WTC11 (cell line): ENCODE results near the gene NHLH2. TPM values are rescaled to one million over a fixed set of nuclear protein-coding genes. Genes with fewer than 3 reads are reported as not detected.
A peak's percentile ranks its signal among the peaks of the same experiment; 100 is the strongest.

Source experiments
- ATAC-seq: fragments of 200-7000 bp; cut with Tn5 transposase; 2 replicates; pipeline ENCODE4 v1.10.0; 2021; ENCODE audit warnings: mild to moderate bottlenecking, moderate library complexity
- CTCF ChIA-PET: fragments of 300-600 bp; sonication (Branson Sonifier 250); formaldehyde crosslinking; loops from one replicate; lab custom pipeline; 2021; ENCODE audit warnings: antibody characterized with exemption; lab: Charles Lee
- POLR2A ChIA-PET: fragments of 350-600 bp; sonication (Branson Sonifier 250); formaldehyde crosslinking; loops from one replicate; lab custom pipeline; 2021; ENCODE audit warnings: antibody characterized with exemption; lab: Charles Lee
- DNase-seq: peaks from one replicate; pipeline ENCODE4 v3.0.0; 2021; ENCODE audit warnings: low spot score
- H3K27ac Mint-ChIP-seq: 2 replicates; pipeline ENCODE4 v1.8.0; 2021; ENCODE audit warnings: mixed read lengths
- H3K27me3 Mint-ChIP-seq: 2 replicates; pipeline ENCODE4 v1.8.0; 2021; ENCODE audit warnings: low read depth, mild to moderate bottlenecking, moderate library complexity, mixed read lengths
- H3K36me3 Mint-ChIP-seq: 2 replicates; pipeline ENCODE4 v1.8.0; 2021; ENCODE audit warnings: mixed read lengths
- H3K4me1 Mint-ChIP-seq: 2 replicates; pipeline ENCODE4 v1.8.0; 2022; ENCODE audit warnings: mixed read lengths
- H3K4me3 Mint-ChIP-seq: 2 replicates; pipeline ENCODE4 v1.8.0; 2021; ENCODE audit warnings: mild to moderate bottlenecking, moderate library complexity, mixed read lengths
- H3K9me3 Mint-ChIP-seq: 2 replicates; pipeline ENCODE4 v1.8.0; 2021; ENCODE audit warnings: mixed read lengths
- AR ChIP-seq: fragments of 250-450 bp; sonication (Bioruptor Pico); IDR thresholded peaks from 2 replicates; pipeline ENCODE4 v1.9.0; 2021; ENCODE audit warnings: mild to moderate bottlenecking
- ARID4B ChIP-seq: sonication (generic); formaldehyde crosslinking; IDR thresholded peaks from 2 replicates; pipeline ENCODE4 v1.8.0; 2023; ENCODE audit warnings: missing genetic modification reagents, mild to moderate bottlenecking, borderline replicate concordance
- E2F4 ChIP-seq: sonication (generic); formaldehyde crosslinking; IDR thresholded peaks from 2 replicates; pipeline ENCODE4 v1.8.1; 2022; ENCODE audit warnings: low read depth, mild to moderate bottlenecking, moderate library complexity, missing genetic modification reagents, borderline replicate concordance
- ETV6 ChIP-seq: sonication (generic); formaldehyde crosslinking; IDR thresholded peaks from 2 replicates; pipeline ENCODE4 v1.8.1; 2022; ENCODE audit warnings: mild to moderate bottlenecking, missing genetic modification reagents
- FOXP1 ChIP-seq: sonication (generic); formaldehyde crosslinking; IDR thresholded peaks from 2 replicates; pipeline ENCODE4 v1.8.0; 2022; ENCODE audit warnings: missing genetic modification reagents, mild to moderate bottlenecking, moderate library complexity, borderline replicate concordance
- GRHL2 ChIP-seq: fragments of 250-450 bp; sonication (Bioruptor Pico); IDR thresholded peaks from 2 replicates; pipeline ENCODE4 v1.8.0; 2022; ENCODE audit warnings: mild to moderate bottlenecking, moderate library complexity; ENCODE audit not compliant: insufficient replicate concordance, severe bottlenecking
- IRF2 ChIP-seq: sonication (generic); formaldehyde crosslinking; IDR thresholded peaks from 2 replicates; pipeline ENCODE4 v1.8.0; 2022; ENCODE audit warnings: low read depth, missing genetic modification reagents, borderline replicate concordance
- JAZF1 ChIP-seq: fragments of 250-450 bp; sonication (Bioruptor Pico); IDR thresholded peaks from 2 replicates; pipeline ENCODE4 v1.9.0; 2021; ENCODE audit warnings: moderate library complexity, mild to moderate bottlenecking, inconsistent platforms
- MXD4 ChIP-seq: fragments of 250-450 bp; sonication (Bioruptor Pico); IDR thresholded peaks from 2 replicates; pipeline ENCODE4 v1.8.0; 2021; ENCODE audit warnings: mild to moderate bottlenecking, moderate library complexity, borderline replicate concordance
- NR1H2 ChIP-seq: sonication (generic); formaldehyde crosslinking; IDR thresholded peaks from 2 replicates; pipeline ENCODE4 v1.9.0; 2021; ENCODE audit warnings: mild to moderate bottlenecking, moderate library complexity, missing genetic modification reagents
- USF1 ChIP-seq: sonication (generic); formaldehyde crosslinking; IDR thresholded peaks from 2 replicates; pipeline ENCODE4 v1.8.0; 2022; ENCODE audit warnings: mild to moderate bottlenecking, missing genetic modification reagents
- ZBTB21 ChIP-seq: sonication (generic); formaldehyde crosslinking; IDR thresholded peaks from 2 replicates; pipeline ENCODE4 v1.8.1; 2023; ENCODE audit warnings: mild to moderate bottlenecking, missing genetic modification reagents, borderline replicate concordance
- ZNF121 ChIP-seq: sonication (generic); formaldehyde crosslinking; IDR thresholded peaks from 2 replicates; pipeline ENCODE4 v1.8.0; 2023; ENCODE audit warnings: missing genetic modification reagents
- ZNF416 ChIP-seq: fragments of 250-450 bp; sonication (Bioruptor Pico); IDR thresholded peaks from 2 replicates; pipeline ENCODE4 v1.9.0; 2021; ENCODE audit warnings: mild to moderate bottlenecking, inconsistent platforms
- ZSCAN18 ChIP-seq: fragments of 250-450 bp; sonication (Bioruptor Pico); IDR thresholded peaks from 2 replicates; pipeline ENCODE4 v2.1.2; 2022; ENCODE audit warnings: mild to moderate bottlenecking, moderate library complexity
- total RNA-seq: library from RNA; stranded (reverse); gene quantifications from 3 replicates; pipeline ENCODE4 v1.2.3, GENCODE V29; 2021

Gene NHLH2
- total RNA-seq, 1 experiment from 2014 or later: 4.3 TPM

- TF ChIP-seq E2F4 (CRISPR knock-in tag) (peak; percentile 74), USF1 (CRISPR knock-in tag) (peak; percentile 10; the same call in 1 of the 2 replicates), JAZF1 (CRISPR knock-in tag) (no peak), ARID4B (no peak), NR1H2 (CRISPR knock-in tag) (no peak), IRF2 (CRISPR knock-in tag) (0 out of 2 replicates have a peak, but pooled peaks have one; percentile 19), FOXP1 (CRISPR knock-in tag) (peak; percentile 74; the same call in 1 of the 2 replicates)
These were observed 3.0 kb downstream of the NHLH2 start (continued) for GRCh38 chr1:115837740-115838421.

- H3K27ac Mint-ChIP-seq: no peak overlapping the region
- POLR2A ChIA-PET: no interaction called here
These were observed 3.6 kb downstream of the NHLH2 start for GRCh38 chr1:115837341-115837739.

More at GRCh38 chr1:115837341-115837739, 3.6 kb downstream of the NHLH2 start:
- ATAC-seq (no peak), DNase-seq (no peak)
- no peak for TF ChIP-seq AR (CRISPR knock-in tag)
- no peak for TF ChIP-seq ZSCAN18
- no peak for TF ChIP-seq GRHL2 (CRISPR knock-in tag)
- TF ChIP-seq IRF2 (CRISPR knock-in tag): no peak
- no peak for TF ChIP-seq ZNF416 (CRISPR knock-in tag)
- TF ChIP-seq FOXP1 (CRISPR knock-in tag): no peak
- no peak for TF ChIP-seq ZNF121 (CRISPR knock-in tag)
- TF ChIP-seq ETV6: no peak
- TF ChIP-seq MXD4: no peak
- no peak for TF ChIP-seq ZBTB21 (CRISPR knock-in tag)
- Mint-ChIP-seq H3K36me3 (no peaks in the 10 kb centered on the region), H3K4me1 (peaks cover 41% of the 10 kb centered on the region), H3K9me3 (no peaks in the 10 kb centered on the region), H3K27me3 (peaks cover 33% of the 10 kb centered on the region), H3K4me3 (peak overlapping the region; percentile 63)
- CTCF ChIA-PET: interaction anchor here (1.2 to 1.8 kb wide), 3 partner anchors 9 to 183 kb away, joined by 3 to 7 read pairs (median 5); no protein-coding TSS in a partner anchor
